GM12878 (cell line): Measurements from ENCODE around the gene PRH1. TPM values are rescaled to one million over a fixed set of nuclear protein-coding genes. Genes with fewer than 3 reads are reported as not detected.

Experiments used
- ATAC-seq: fragments of 200-7000 bp; cut with Tn5 transposase; 3 replicates; pipeline ENCODE4 v1.9.1; 2020; ENCODE audit warnings: mild to moderate bottlenecking, moderate library complexity
- BruUV-seq: library from RNA; stranded (reverse); fragments of 400-500 nt; replicated peaks from 2 replicates; lab custom pipeline; 2021; lab: Mats Ljungman, UMichigan
- CTCF ChIA-PET: fragments of 300-600 bp; sonication (Branson Sonifier 250); formaldehyde crosslinking; extraction: SDS; loops from one replicate; lab custom pipeline; 2021; ENCODE audit warnings: inconsistent platforms; lab: Yijun Ruan, JAX
- POLR2A ChIA-PET: fragments of 350-600 bp; formaldehyde crosslinking; extraction: SDS; loops from one replicate; lab custom pipeline; 2021; ENCODE audit warnings: inconsistent platforms; lab: Charles Lee
- RAD21 ChIA-PET: fragments of 300-600 bp; sonication (Branson Sonifier 250); formaldehyde crosslinking; loops from one replicate; lab custom pipeline; 2023; ENCODE audit warnings: antibody characterized with exemption; ENCODE audit not compliant: unreplicated experiment; lab: Charles Lee
- SMC1A ChIA-PET: fragments of 300-600 bp; sonication (Branson Sonifier 250); formaldehyde crosslinking; loops from one replicate; lab custom pipeline; 2023; ENCODE audit not compliant: unreplicated experiment, uncharacterized antibody; lab: Charles Lee
- DNase-seq: peaks from one replicate; pipeline ENCODE4 v3.0.0-alpha.2; 2011; ENCODE audit warnings: low read depth, low spot score
- FAIRE-seq: peaks from 3 replicates; lab custom pipeline; 2011; peaks lifted over from hg19 to GRCh38; lab: Jason Lieb, UNC
- H2AFZ ChIP-seq: 2 replicates; pipeline ENCODE4 v1.6.0; 2011; ENCODE audit warnings: low read depth, low read length, control low read depth; ENCODE audit not compliant: control insufficient read depth
- H3K27ac ChIP-seq: 2 replicates; pipeline ENCODE4 v1.5.1; 2011; ENCODE audit warnings: control low read depth; ENCODE audit not compliant: control insufficient read depth, insufficient read depth
- H3K27me3 ChIP-seq, 2 experiments: replicated peaks in 1 of 2; 2 replicates each; pipeline versions ENCODE4 v1.6.0 to v1.6.1; 2011; ENCODE audit warnings: low read length in 1 of 2; ENCODE audit not compliant: control insufficient read depth in 2 of 2, insufficient read depth in 2 of 2
- H3K36me3 ChIP-seq, 2 experiments: 2 replicates each; pipeline ENCODE4 v1.5.1; 2011; ENCODE audit warnings: low read length in 1 of 2; ENCODE audit not compliant: control insufficient read depth in 2 of 2, insufficient read depth in 2 of 2
- H3K4me1 ChIP-seq: 2 replicates; pipeline ENCODE4 v1.6.1; 2011; ENCODE audit warnings: mild to moderate bottlenecking, low read length, moderate library complexity, mixed read lengths; ENCODE audit not compliant: control insufficient read depth, insufficient read depth
- H3K4me2 ChIP-seq: 2 replicates; pipeline ENCODE4 v1.6.0; 2011; ENCODE audit warnings: control low read depth; ENCODE audit not compliant: control insufficient read depth, insufficient read depth
- H3K4me3 ChIP-seq: fragments of 200-600 bp; sonication (generic); 2 replicates; pipeline ENCODE4 v1.5.1; 2016
- H3K79me2 ChIP-seq: 2 replicates; pipeline ENCODE4 v1.6.0; 2011; ENCODE audit warnings: low read length; ENCODE audit not compliant: control insufficient read depth, insufficient read depth
- H3K9ac ChIP-seq: 2 replicates; pipeline ENCODE4 v1.8.0; 2011; ENCODE audit warnings: low read length, control low read depth, mixed read lengths; ENCODE audit not compliant: control insufficient read depth, insufficient read depth
- H3K9me3 ChIP-seq: replicated peaks from 3 replicates; pipeline ENCODE4 v1.5.1; 2011; ENCODE audit warnings: mild to moderate bottlenecking, low read length; ENCODE audit not compliant: control insufficient read depth, insufficient read depth
- H4K20me1 ChIP-seq: 2 replicates; pipeline ENCODE4 v1.6.0; 2011; ENCODE audit not compliant: control insufficient read depth, insufficient read depth
- ATF2 ChIP-seq: IDR thresholded peaks from 2 replicates; pipeline ENCODE4 v1.6.1; 2012; ENCODE audit warnings: low read length, inconsistent platforms
- BHLHE40 ChIP-seq, 2 experiments: fragments of 450-650 bp in 1 of 2; IDR thresholded peaks; 2 replicates each; pipeline ENCODE4 v1.6.1; 2011 to 2017; ENCODE audit warnings: low read depth in 2 of 2, borderline replicate concordance in 1 of 2, improper control_type of control experiment in 1 of 2, low read length in 1 of 2, mild to moderate bottlenecking in 1 of 2
- CBX3 ChIP-seq: fragments of 200-600 bp; sonication (generic); IDR thresholded peaks from 2 replicates; pipeline ENCODE4 v1.6.1; 2016; ENCODE audit warnings: low read depth, borderline replicate concordance
- HCFC1 ChIP-seq: fragments of 150-350 bp; IDR thresholded peaks from 2 replicates; pipeline ENCODE4 v1.6.1; 2014; ENCODE audit warnings: low read length
- IRF3 ChIP-seq: fragments of 450-650 bp; IDR thresholded peaks from 2 replicates; pipeline ENCODE4 v1.6.1; 2014; ENCODE audit warnings: mild to moderate bottlenecking
- MTA2 ChIP-seq: fragments of 450-650 bp; IDR thresholded peaks from 2 replicates; pipeline ENCODE4 v1.6.1; 2016; ENCODE audit warnings: low read depth, mild to moderate bottlenecking, moderate library complexity
- PKNOX1 ChIP-seq: fragments of 450-650 bp; IDR thresholded peaks from 2 replicates; pipeline ENCODE4 v1.6.1; 2016; ENCODE audit warnings: mild to moderate bottlenecking
- POLR2AphosphoS5 ChIP-seq: IDR thresholded peaks from 2 replicates; pipeline ENCODE4 v1.6.1; 2011; ENCODE audit warnings: mild to moderate bottlenecking, low read length, inconsistent platforms
- SP1 ChIP-seq: IDR thresholded peaks from one replicate; pipeline ENCODE4 v1.6.1; 2011; ENCODE audit warnings: low read depth, low read length
- ZNF384 ChIP-seq: IDR thresholded peaks from 2 replicates; pipeline ENCODE4 v1.6.1; 2012; ENCODE audit warnings: low read depth, mild to moderate bottlenecking, low read length, improper control_type of control experiment, borderline replicate concordance
- WGBS: methylation state at CpG from one replicate; pipeline ENCODE4 v1.1.6; 2016; ENCODE audit warnings: low lambda C conversion rate; ENCODE audit not compliant: insufficient replicate concordance, insufficient coverage; ENCODE audit errors: missing lambda C conversion rate; 5-methylcytosine and 5-hydroxymethylcytosine counted together
- in situ Hi-C: fragments of 300-500 bp; cut with MboI; formaldehyde crosslinking; loops from 9 replicates; pipeline ENCODE4 v1.14.3; 2018; ENCODE audit warnings: mixed read lengths
- intact Hi-C: fragments of 100-400 bp; cut with micrococcal nuclease; formaldehyde crosslinking; loops from one replicate; pipeline ENCODE4 v1.14.2; 2022; ENCODE audit not compliant: unreplicated experiment
- polyA plus RNA-seq, 11 experiments: library from polyadenylated mRNA; depleted of rRNA in 4 of 11; unstranded in 6 of 11; stranded (reverse) in 5 of 11; fragments of >200 nt; fragmentation: Nextera tagmentation in 4 of 11; fragmentation: Illumina TruSeq in 1 of 11; extraction: Ambion mirVana in 4 of 11; extraction: Trizol in 1 of 11; gene quantifications; 1 replicate in 1 of 11; 2 replicates in 10 of 11; pipeline versions ENCODE4 v1.2.1 to v1.2.3, GENCODE V29; 2011 to 2016; ENCODE audit warnings: inconsistent platforms in 2 of 11, missing spikeins in 2 of 11, low read depth in 1 of 11
- total RNA-seq, 4 experiments: library from RNA; depleted of rRNA in 3 of 4; stranded (reverse); fragments of >200 nt in 3 of 4; fragmentation: Illumina TruSeq in 1 of 4; extraction: Trizol in 1 of 4; gene quantifications; 2 replicates each; pipeline versions ENCODE4 v1.2.1 to v1.2.3, GENCODE V29; 2013 to 2021
- TF ChIP-seq, protein P1 (sequence below): fragments of 450-650 bp; IDR thresholded peaks from 2 replicates; pipeline ENCODE4 v1.6.1; 2016; ENCODE audit warnings: mild to moderate bottlenecking
- TF ChIP-seq, protein P2 (sequence below): IDR thresholded peaks from 2 replicates; pipeline ENCODE4 v1.6.1; 2011; ENCODE audit warnings: borderline replicate concordance, low read depth, mild to moderate bottlenecking, moderate library complexity, low read length; ENCODE audit not compliant: insufficient read depth, poor library complexity, severe bottlenecking

The PRH1 gene
- total and polyA plus RNA-seq, 10 of the 15 experiments (the other 5 are each of a cell fraction or from before 2014, with no cell fraction given), result 2.5 to 26.3 (median 11.8) TPM

- TF ChIP-seq, protein P1, sequence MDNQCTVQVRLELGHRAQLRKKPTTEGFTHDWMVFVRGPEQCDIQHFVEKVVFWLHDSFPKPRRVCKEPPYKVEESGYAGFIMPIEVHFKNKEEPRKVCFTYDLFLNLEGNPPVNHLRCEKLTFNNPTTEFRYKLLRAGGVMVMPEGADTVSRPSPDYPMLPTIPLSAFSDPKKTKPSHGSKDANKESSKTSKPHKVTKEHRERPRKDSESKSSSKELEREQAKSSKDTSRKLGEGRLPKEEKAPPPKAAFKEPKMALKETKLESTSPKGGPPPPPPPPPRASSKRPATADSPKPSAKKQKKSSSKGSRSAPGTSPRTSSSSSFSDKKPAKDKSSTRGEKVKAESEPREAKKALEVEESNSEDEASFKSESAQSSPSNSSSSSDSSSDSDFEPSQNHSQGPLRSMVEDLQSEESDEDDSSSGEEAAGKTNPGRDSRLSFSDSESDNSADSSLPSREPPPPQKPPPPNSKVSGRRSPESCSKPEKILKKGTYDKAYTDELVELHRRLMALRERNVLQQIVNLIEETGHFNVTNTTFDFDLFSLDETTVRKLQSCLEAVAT, result no peak
- TF ChIP-seq MTA2 (no peak), HCFC1 (no peak), CBX3 (no peak), BHLHE40 (IDR thresholded peaks at IDR 0.05; ENCODE audit: borderline replicate concordance in 1 of 2, low read depth in 2 of 2, low read length in 1 of 2) (no peak)
- TF ChIP-seq, protein P2, sequence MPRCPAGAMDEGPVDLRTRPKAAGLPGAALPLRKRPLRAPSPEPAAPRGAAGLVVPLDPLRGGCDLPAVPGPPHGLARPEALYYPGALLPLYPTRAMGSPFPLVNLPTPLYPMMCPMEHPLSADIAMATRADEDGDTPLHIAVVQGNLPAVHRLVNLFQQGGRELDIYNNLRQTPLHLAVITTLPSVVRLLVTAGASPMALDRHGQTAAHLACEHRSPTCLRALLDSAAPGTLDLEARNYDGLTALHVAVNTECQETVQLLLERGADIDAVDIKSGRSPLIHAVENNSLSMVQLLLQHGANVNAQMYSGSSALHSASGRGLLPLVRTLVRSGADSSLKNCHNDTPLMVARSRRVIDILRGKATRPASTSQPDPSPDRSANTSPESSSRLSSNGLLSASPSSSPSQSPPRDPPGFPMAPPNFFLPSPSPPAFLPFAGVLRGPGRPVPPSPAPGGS, result no peak
- TF ChIP-seq, all 136 proteins: peak for 0
Measured at GRCh38 chr12:10855807-10856206, 28.2 kb downstream of the PRH1 start (continued).

GRCh38 chr12:10853776-10854175, 30.3 kb downstream of the PRH1 start:
- POLR2A ChIA-PET, result no interaction called here
- no peak for ATAC-seq
- intact Hi-C loops, result no loop called here
- H3K4me3 ChIP-seq, result no peak overlapping the region
- no peak overlapping the region for H2AFZ ChIP-seq
- 54% methylated on average over 2 of the region's 2 CpGs for WGBS
- H3K36me3 ChIP-seq, result peaks cover 0 to 5% of the 10 kb centered on the region in 2 experiments; a peak in 2 of 4 replicates
- in situ Hi-C loops, result no loop called here
- H3K27ac ChIP-seq, result no peak overlapping the region
- no peak overlapping the region for H3K4me2 ChIP-seq
- H3K4me1 ChIP-seq, result no peaks in the 10 kb centered on the region
- no peaks in the 10 kb centered on the region for H3K79me2 ChIP-seq
- no peaks in the 10 kb centered on the region for H3K27me3 ChIP-seq
- no peak for FAIRE-seq
- no peak overlapping the region for H3K9ac ChIP-seq
- CTCF ChIA-PET, result no interaction called here
- no TSS peak for BruUV-seq
- RAD21 ChIA-PET, result no interaction called here
- SMC1A ChIA-PET, result no interaction called here
- no peak for DNase-seq
- H3K9me3 ChIP-seq, result peaks cover 8% of the 10 kb centered on the region
- no peaks in the 10 kb centered on the region for H4K20me1 ChIP-seq
- no peak for TF ChIP-seq ATF2
- no peak for TF ChIP-seq SP1
- TF ChIP-seq POLR2AphosphoS5, result no peak
- no peak for TF ChIP-seq IRF3
- TF ChIP-seq PKNOX1, result no peak
- TF ChIP-seq MTA2, result no peak
- TF ChIP-seq ZNF384, result no peak
